Measurements from ENCODE around the gene PLXNC1. TPM values are rescaled to one million over a fixed set of nuclear protein-coding genes. Genes with fewer than 3 reads are reported as not detected.

Gene PLXNC1
- polyA plus RNA-seq, 1 of the 3 experiments (the other 2 are of a cell fraction) = 0.23 TPM

DNA sequence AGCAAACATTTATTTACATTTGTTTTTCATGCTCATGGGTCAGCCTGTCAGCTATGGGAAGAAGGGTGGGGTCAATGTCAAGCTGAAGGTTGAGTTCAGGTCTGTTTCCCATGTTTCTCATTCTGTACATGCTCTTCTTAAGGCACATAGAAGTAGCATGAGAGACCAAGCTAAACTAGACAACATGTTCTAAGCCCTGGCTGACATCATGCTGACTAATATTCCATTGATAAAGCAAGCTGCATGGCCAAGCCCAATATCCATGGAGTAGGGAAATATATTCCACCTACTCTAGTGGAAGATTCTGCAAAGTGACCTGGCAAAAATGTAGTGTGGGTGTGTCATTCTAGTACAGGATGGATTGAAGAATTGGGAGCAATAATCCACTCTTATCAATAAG lies 44.1 kb downstream of the PLXNC1 start (continued):
- TF ChIP-seq FOXM1 (IDR thresholded peaks at IDR 0.05; ENCODE audit: low read depth) = no peak
- no peak for TF ChIP-seq MXI1 (IDR thresholded peaks at IDR 0.05; ENCODE audit: low read depth, low read length)
- no peak for TF ChIP-seq POLR2AphosphoS5 (IDR thresholded peaks at IDR 0.05; ENCODE audit: low read depth, low read length)
- TF ChIP-seq TCF12 (IDR thresholded peaks at IDR 0.05) = no peak
- no peak for TF ChIP-seq TAF1 (IDR thresholded peaks at IDR 0.05; ENCODE audit: borderline replicate concordance, low read depth, low read length)

DNA sequence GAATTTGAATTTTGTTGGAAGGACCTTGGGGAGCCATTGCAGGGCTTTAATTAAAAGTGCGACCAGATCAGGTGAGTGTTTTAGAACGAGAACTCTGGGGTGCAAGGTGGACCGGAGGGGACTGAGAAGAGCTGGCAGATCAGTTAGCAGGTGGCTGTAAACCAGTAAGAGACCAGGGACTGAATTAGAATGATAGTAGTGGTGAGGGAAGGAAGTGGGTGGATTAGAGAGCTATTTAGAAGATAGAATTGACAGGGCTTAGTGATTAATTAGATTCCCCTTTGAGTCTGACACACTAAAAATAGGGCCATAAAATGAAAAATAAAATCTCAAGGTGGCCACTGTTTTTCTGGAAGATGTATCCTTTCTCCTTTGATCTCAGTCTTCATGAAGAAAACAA lies 44.8 kb downstream of the PLXNC1 start:
- ChIA-PET POLR2A (no interaction called here), CTCF (no interaction called here)
- no peak overlapping the region for H3K4me2 ChIP-seq
- no peaks in the 10 kb centered on the region for H3K4me1 ChIP-seq (ENCODE audit: control insufficient read depth in 1 of 2, insufficient read depth in 2 of 2, low read depth in 1 of 2, low read length in 1 of 2)
- no peaks in the 10 kb centered on the region for H3K9me3 ChIP-seq
- H3K4me3 ChIP-seq (ENCODE audit: low read depth in 2 of 2, low read length in 1 of 2) = no peak overlapping the region
- H4K20me1 ChIP-seq (ENCODE audit: insufficient read depth) = no peaks in the 10 kb centered on the region
- TF ChIP-seq TAF1 (IDR thresholded peaks at IDR 0.05; ENCODE audit: borderline replicate concordance, low read depth, low read length) (no peak), POLR2AphosphoS5 (IDR thresholded peaks at IDR 0.05; ENCODE audit: low read depth, low read length) (no peak)
- TF ChIP-seq, protein P1, sequence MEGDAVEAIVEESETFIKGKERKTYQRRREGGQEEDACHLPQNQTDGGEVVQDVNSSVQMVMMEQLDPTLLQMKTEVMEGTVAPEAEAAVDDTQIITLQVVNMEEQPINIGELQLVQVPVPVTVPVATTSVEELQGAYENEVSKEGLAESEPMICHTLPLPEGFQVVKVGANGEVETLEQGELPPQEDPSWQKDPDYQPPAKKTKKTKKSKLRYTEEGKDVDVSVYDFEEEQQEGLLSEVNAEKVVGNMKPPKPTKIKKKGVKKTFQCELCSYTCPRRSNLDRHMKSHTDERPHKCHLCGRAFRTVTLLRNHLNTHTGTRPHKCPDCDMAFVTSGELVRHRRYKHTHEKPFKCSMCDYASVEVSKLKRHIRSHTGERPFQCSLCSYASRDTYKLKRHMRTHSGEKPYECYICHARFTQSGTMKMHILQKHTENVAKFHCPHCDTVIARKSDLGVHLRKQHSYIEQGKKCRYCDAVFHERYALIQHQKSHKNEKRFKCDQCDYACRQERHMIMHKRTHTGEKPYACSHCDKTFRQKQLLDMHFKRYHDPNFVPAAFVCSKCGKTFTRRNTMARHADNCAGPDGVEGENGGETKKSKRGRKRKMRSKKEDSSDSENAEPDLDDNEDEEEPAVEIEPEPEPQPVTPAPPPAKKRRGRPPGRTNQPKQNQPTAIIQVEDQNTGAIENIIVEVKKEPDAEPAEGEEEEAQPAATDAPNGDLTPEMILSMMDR (IDR thresholded peaks at IDR 0.05) = no peak
- DNase-seq = no peak
- WGBS (ENCODE audit: low lambda C conversion rate) = 55% methylated on average over 3 of the region's 3 CpGs
- no peaks in the 10 kb centered on the region for H3K79me2 ChIP-seq (ENCODE audit: insufficient read depth)
- H3K36me3 ChIP-seq (replicated peaks in 1 of 2; ENCODE audit: control insufficient read depth in 1 of 2, insufficient read depth in 2 of 2, low read length in 1 of 2) = no peaks in the 10 kb centered on the region
- H3K27ac ChIP-seq (ENCODE audit: low read depth in 2 of 2, low read length in 1 of 2) = no peak overlapping the region
- no peak overlapping the region for H3K9ac ChIP-seq
- H3F3A ChIP-seq (replicated peaks; ENCODE audit: insufficient read depth) = no peaks in the 10 kb centered on the region
- no peaks in the 10 kb centered on the region for H3K9me2 ChIP-seq
- H2AFZ ChIP-seq (ENCODE audit: low read depth) = no peak overlapping the region
- no peaks in the 10 kb centered on the region for H3K27me3 ChIP-seq (ENCODE audit: insufficient read depth)

DNA sequence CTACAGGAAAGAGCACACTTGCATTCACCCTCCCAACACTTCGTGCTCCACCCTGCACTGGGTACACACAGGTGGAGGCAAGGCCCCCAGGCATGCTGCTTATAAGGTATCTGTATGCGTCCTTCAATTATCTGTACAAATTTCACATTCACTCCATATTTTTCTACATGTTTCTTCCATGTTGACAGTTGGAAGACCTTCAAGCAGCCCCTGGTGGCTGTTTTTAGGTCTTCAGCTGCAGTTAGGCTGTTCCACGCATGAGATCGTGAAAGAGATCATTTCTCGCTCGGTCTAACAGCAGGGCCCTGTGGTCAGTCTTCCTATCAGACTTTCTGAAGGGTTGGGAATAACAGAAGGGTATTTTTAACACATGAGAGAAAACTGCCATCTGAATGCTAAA lies 47.1 kb downstream of the PLXNC1 start:
- Histone ChIP-seq H2AFZ (ENCODE audit: low read depth) (no peak overlapping the region), H3K36me3 (replicated peaks in 1 of 2; ENCODE audit: control insufficient read depth in 1 of 2, insufficient read depth in 2 of 2, low read length in 1 of 2) (no peaks in the 10 kb centered on the region), H3K4me1 (ENCODE audit: control insufficient read depth in 1 of 2, insufficient read depth in 2 of 2, low read depth in 1 of 2, low read length in 1 of 2) (no peaks in the 10 kb centered on the region), H4K20me1 (ENCODE audit: insufficient read depth) (no peaks in the 10 kb centered on the region), H3K27me3 (ENCODE audit: insufficient read depth) (no peaks in the 10 kb centered on the region), H3K27ac (ENCODE audit: low read depth in 2 of 2, low read length in 1 of 2) (no peak overlapping the region), H3K4me2 (no peak overlapping the region), H3K9me2 (no peaks in the 10 kb centered on the region), H3K4me3 (ENCODE audit: low read depth in 2 of 2, low read length in 1 of 2) (no peak overlapping the region), H3K9me3 (no peaks in the 10 kb centered on the region), H3K79me2 (ENCODE audit: insufficient read depth) (no peaks in the 10 kb centered on the region), H3F3A (replicated peaks; ENCODE audit: insufficient read depth) (no peaks in the 10 kb centered on the region), H3K9ac (no peak overlapping the region)
- no peak for DNase-seq
- WGBS (ENCODE audit: low lambda C conversion rate) = 76% methylated on average over 6 of the region's 6 CpGs
- ChIA-PET CTCF (no interaction called here), POLR2A (no interaction called here)
- TF ChIP-seq ELF1 (IDR thresholded peaks at IDR 0.05) (no peak), TCF12 (IDR thresholded peaks at IDR 0.05) (no peak), EP300 (IDR thresholded peaks at IDR 0.05; ENCODE audit: borderline replicate concordance in 1 of 2, low read depth in 1 of 2, low read length in 1 of 2) (no peak), CHD2 (IDR thresholded peaks at IDR 0.05; ENCODE audit: low read length, partially characterized antibody) (no peak), FOXJ3 (CRISPR knock-in tag; IDR thresholded peaks at IDR 0.05) (no peak), YY1 (IDR thresholded peaks at IDR 0.05; ENCODE audit: low read depth) (no peak), SIN3A (IDR thresholded peaks at IDR 0.05; ENCODE audit: borderline replicate concordance, low read depth, low read length) (no peak), MEF2A (IDR thresholded peaks at IDR 0.05; ENCODE audit: borderline replicate concordance, low read depth) (no peak), GABPA (IDR thresholded peaks at IDR 0.05; ENCODE audit: low read depth) (no peak), TEAD4 (IDR thresholded peaks at IDR 0.05; ENCODE audit: borderline replicate concordance, insufficient read depth) (no peak), JUND (IDR thresholded peaks at IDR 0.05) (no peak), MXI1 (IDR thresholded peaks at IDR 0.05; ENCODE audit: low read depth, low read length) (no peak), POLR2AphosphoS5 (IDR thresholded peaks at IDR 0.05; ENCODE audit: low read depth, low read length) (no peak)
- TF ChIP-seq, protein P2, sequence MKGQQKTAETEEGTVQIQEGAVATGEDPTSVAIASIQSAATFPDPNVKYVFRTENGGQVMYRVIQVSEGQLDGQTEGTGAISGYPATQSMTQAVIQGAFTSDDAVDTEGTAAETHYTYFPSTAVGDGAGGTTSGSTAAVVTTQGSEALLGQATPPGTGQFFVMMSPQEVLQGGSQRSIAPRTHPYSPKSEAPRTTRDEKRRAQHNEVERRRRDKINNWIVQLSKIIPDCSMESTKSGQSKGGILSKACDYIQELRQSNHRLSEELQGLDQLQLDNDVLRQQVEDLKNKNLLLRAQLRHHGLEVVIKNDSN (IDR thresholded peaks at IDR 0.05; ENCODE audit: borderline replicate concordance, low read depth) = no peak
- TF ChIP-seq, protein P3, sequence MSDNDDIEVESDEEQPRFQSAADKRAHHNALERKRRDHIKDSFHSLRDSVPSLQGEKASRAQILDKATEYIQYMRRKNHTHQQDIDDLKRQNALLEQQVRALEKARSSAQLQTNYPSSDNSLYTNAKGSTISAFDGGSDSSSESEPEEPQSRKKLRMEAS (IDR thresholded peaks at IDR 0.05; ENCODE audit: low read depth) = no peak
- TF ChIP-seq, protein P4, sequence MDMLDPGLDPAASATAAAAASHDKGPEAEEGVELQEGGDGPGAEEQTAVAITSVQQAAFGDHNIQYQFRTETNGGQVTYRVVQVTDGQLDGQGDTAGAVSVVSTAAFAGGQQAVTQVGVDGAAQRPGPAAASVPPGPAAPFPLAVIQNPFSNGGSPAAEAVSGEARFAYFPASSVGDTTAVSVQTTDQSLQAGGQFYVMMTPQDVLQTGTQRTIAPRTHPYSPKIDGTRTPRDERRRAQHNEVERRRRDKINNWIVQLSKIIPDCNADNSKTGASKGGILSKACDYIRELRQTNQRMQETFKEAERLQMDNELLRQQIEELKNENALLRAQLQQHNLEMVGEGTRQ (IDR thresholded peaks at IDR 0.05; ENCODE audit: borderline replicate concordance, low read depth, low read length) = no peak
- TF ChIP-seq, protein P1 (IDR thresholded peaks at IDR 0.05) = no peak

All from SK-N-SH (cell line).